Stimulated activated CD4-positive, alpha-beta T cell treated with anti-CD3 and anti-CD28 coated beads, Interleukin-12 subunit alpha, Interleukin-12 subunit beta, amount 100 ng/mL, for 4 hours (primary cell): Measurements from ENCODE around the gene SCN9A.
"Not testable (repeated sequence)": the region's sequence is repeated elsewhere in the genome, so short reads cannot be mapped to it uniquely, and the experiment has no call there.

Source experiments
- DNase-seq: peaks from one replicate; pipeline ENCODE4 v3.0.0-alpha.2; 2020

SCN9A gene

GRCh38 chr2:166332106-166332505 is 43.6 kb downstream of the SCN9A start:
- no peak for DNase-seq

DNA sequence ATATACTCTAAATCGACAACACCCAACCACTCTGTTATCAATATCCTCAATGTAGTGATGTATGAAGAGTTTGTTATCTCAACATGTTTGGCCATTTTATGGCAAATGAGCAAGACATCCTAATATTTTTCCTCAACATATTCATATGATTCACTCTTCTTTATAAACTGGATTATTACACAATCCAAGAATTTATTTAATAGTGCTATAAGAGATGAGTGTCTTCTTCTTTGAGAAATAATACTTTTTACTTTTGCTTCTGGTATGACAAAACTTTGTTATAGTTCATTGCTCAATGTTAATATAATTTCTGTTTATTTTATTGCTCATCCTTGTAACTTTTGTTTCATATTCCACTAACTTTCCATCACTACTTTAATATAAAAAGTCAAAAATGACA is 44.3 kb downstream of the SCN9A start:
- DNase-seq = no peak

GRCh38 chr2:166329465-166329864 is 46.3 kb downstream of the SCN9A start:
- DNase-seq = no peak

DNA sequence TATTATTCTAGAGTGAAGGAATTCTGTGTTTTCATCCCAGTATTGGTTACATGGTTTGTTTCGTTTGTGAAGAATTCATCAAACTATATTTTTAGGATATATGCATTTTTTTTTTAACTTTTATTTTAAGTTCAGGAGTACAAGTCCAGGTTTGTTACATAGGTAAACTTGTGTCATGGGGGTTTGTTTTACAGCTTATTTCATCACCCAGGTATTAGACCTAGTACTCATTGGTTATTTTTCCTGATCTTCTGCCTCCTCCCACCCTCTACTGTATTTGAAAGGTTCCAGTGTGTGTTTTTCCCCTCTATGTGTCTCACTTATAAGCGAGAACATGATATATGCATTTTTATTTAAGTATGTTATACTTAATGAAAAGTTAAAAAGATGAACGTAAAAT is 47.6 kb downstream of the SCN9A start:
- no peak for DNase-seq

DNA sequence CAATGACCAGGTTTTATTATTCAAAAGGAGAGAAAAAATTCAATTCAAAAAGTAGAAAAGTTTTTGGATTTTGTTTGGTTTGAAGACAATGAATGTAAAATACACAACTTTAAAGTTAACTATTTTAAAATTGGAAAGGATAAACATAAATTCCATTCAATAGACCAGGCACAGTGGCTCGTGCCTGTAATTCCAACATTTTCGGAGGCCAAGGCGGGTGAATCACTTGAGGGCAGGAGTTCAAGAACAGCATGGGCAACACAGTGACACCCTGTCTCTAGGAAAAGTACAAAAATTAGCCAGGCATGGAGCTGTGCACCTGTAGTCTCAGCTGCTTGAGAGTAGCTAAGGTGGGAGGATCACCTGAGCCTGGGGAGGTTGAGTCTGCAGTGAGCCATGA is 54.7 kb downstream of the SCN9A start:
- DNase-seq = no peak

- no peak for DNase-seq
Observed at GRCh38 chr2:166314022-166314759, 61.6 kb downstream of the SCN9A start.

DNA sequence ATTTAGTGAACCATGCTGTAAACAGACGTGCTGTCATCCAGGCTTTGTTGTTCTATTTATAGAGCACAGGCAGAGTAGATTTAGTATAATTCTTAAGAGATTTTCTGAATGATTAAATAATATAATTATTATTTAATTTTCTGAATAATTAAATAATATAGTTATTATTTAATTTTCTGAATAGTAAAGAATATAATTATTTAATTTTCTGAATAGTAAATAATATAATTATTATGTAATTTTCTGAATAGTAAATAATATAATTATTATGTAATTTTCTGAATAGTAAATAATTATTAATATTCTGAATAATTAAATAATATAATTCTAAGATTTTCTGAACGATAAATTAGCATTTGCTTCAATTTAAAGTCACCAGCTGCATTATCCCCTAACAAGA is 62.9 kb downstream of the SCN9A start:
- DNase-seq = not testable (repeated sequence)

DNA sequence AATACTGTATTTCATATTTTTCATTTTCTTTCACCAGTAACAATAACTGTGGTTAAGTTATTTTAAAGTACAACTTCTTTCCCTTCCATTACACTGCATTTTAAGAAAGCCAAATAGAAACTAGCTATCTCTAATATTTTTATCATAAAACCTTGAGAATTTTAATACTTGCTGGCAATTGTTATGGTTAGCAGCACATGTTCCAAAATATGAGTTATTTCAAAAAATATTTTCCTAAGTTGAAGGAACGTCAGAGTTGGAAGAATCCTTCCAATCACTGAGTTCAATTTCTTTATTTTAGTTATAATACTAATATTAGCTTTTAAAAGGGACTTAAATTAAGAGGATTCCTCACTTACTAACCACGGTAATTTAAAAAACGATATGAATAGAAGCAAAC is 68.4 kb downstream of the SCN9A start:
- DNase-seq = no peak

GRCh38 chr2:166304656-166305055 is 71.1 kb downstream of the SCN9A start:
- no peak for DNase-seq

DNA sequence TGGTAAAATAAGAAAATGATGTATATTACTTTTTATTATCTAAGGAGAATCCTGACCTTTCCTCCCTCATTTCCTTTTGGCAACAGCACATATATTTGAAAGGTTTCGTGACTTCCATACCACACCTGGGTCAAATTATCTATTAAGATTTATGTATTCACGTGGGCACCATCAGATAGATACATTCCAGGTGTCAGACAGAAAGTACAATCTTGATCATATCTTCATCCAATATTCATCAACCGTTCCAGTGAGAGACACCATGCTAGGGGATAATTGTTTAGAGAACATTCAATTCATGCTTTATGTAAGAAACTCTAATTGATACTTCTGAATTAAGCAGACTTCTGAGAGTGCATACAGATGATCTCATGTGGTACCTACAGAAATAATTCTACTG is 73.7 kb downstream of the SCN9A start:
- DNase-seq = no peak

- DNase-seq = no peak
Observed at GRCh38 chr2:166297951-166298350, 77.8 kb downstream of the SCN9A start.

DNA sequence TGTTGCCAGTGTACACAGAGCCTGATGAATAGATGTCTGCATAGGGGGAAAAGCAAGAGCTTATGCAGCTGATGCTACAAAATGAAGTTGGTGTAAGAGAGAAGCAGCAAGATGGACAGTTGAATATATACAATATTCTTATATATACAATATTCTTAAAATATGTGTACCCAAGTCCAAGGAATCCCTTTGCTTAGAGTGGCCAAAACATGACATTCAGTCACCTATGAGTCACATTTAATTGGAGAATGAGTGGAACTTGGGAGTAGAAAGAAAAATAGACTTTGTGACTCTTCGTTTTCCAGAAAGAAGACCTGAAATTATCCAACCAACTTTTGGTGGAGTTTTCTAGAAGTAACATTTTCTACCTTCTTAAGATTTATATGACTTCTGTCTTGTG is 81.8 kb downstream of the SCN9A start:
- DNase-seq = no peak

GRCh38 chr2:166285215-166285614 is 90.5 kb downstream of the SCN9A start:
- DNase-seq = no peak

GRCh38 chr2:166284359-166284758 is 91.4 kb downstream of the SCN9A start:
- no peak for DNase-seq

- no peak for DNase-seq
Observed at GRCh38 chr2:166282154-166282553, 93.6 kb downstream of the SCN9A start.

DNA sequence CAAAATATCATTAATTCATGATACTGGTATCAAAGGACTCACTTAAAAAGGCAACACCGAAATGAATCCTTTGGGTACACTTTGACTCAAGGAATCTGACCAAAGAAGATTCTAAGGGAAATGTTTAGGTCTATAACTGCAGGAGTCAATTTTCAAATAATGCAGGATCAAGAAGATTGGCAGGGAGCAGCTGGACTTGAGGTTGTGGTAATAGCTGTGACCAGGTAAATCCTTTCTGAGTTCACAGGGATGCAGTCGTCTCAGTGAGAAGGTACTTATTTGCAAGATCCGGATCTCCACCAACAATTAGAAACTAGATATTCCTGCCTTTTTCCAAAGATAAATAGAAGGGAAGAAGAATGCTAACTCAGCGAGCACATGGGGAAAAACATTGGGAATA is 96.9 kb downstream of the SCN9A start:
- DNase-seq = no peak

GRCh38 chr2:166270376-166270775 is 105.4 kb downstream of the SCN9A start:
- DNase-seq = no peak

DNA sequence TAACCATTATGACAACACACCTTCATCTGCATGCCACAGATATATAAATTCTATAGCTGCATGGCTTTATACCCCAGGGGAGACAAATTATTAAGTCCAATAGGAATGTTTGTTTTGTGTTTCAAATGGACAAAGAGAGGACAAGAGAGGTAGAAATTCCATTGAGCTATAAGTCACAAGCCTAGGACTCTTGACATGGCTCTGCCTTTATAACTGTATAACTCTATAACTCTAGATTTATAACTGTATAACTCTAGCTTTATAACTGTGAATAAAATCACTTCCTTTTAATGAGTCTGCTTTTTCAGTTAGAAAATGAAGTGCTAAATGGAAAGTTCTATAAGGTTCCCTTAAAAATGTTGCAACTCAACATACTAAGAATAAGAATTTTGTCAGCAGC is 106.4 kb downstream of the SCN9A start:
- no peak for DNase-seq

DNA sequence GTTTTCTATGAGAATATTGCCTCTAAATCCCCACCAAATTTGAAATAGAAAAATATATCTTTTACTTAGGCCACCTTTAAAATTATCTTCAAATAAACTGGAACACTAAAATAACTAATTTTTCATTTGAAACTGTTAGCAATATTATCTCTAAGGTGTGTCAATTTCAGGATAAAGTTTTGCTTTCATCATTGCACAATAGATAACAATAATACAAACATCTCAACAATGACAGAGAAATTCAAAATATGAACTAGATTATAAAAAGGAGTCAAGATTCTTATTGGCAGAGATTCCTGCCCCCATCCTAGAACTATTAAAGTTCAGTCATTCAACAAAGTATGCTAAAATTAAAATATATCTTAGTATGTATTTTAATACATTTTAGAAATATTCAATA is 117.9 kb downstream of the SCN9A start:
- no peak for DNase-seq

GRCh38 chr2:166256896-166257295 is 118.8 kb downstream of the SCN9A start:
- no peak for DNase-seq

- no peak for DNase-seq
Observed at GRCh38 chr2:166249318-166249717, 126.4 kb downstream of the SCN9A start.

DNA sequence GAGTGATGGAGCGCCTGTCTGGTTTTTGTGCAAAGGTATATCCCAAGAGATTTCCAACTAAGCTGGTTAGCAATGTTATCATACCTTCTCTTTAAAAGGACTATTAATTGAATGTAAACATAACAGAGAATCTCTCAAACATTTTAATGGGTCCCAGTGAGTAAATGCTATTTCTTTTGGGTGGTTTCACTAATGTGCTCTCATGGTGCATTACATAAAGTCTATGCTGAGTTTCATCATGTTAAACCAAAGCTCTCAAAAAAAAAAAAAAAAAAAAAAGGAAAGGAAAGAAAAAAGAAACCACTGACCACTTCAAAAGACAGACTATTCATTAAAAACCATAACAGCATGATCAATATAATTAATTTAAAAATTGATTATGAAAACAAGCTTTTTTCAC is 128.8 kb downstream of the SCN9A start:
- no peak for DNase-seq

GRCh38 chr2:166242309-166242708 is 133.4 kb downstream of the SCN9A start:
- DNase-seq = no peak

DNA sequence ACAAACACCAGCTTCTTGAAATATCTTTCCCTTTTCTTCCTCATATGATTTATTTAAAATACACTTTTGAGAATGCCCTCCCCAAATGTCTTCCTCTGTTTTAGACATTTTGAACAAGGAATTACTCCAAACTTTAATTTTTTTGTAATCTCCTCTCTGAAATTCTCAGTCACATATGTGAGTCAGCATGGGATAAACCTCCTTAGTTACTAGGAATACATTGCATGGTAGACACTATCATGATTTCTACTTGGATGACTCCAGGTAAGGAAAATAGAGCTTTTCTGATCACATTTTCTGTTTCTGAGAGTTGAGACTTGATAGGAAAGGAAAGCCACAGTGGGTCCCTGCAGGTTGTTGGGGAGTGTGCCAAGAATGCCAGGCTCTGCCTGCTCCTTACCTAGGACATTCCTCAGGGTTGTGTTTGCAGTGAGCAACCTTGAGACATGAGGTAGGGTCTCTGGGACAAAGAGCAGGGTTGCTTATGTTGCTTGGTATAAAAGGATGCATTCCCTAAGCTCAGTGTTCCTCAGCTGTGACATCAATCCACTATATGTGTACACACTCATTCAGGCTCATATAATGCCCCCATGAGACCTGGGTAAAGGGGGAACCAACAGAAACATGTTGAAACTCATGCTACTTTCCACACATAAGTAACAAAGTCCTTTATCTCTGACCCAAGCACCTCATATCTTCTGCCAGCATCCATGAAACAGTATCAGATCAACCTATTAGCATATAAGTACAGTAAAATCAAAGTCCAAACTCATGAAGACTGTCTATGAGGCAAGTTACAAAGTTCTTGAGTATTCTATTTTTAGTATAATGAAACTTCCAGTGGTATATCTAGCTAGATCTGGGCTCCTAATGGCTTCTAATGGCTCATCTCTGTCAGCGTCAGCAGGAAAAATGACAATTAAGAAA is 135.1 kb downstream of the SCN9A start:
- DNase-seq = no peak
